Heart right ventricle (tissue), 16 donors: Measurements from ENCODE around the gene EYS. TPM values are rescaled to one million over a fixed set of nuclear protein-coding genes. Genes with fewer than 3 reads are reported as not detected.

Experiments
- ATAC-seq, 8 donors: fragments of 200-7000 bp; cut with Tn5 transposase; one replicate each; pipeline ENCODE4 v1.9.1; 2020; ENCODE audit warnings: mild to moderate bottlenecking in 8 of 8, moderate library complexity in 8 of 8, moderate number of reproducible peaks in 1 of 8
- DNase-seq, 2 donors: peaks; one replicate each; pipeline ENCODE4 v3.0.0-alpha.2; 2020
- H3K27ac ChIP-seq, 10 donors: fragments of 200-600 bp; sonication (generic) in 2 of 10; one replicate each; pipeline versions ENCODE4 v1.5.0 to v1.8.0; 2020 to 2022; ENCODE audit warnings: mild to moderate bottlenecking in 3 of 10
- H3K27me3 ChIP-seq, 7 donors: fragments of 200-600 bp; one replicate each; pipeline ENCODE4 v1.8.0; 2021 to 2022; ENCODE audit warnings: mild to moderate bottlenecking in 2 of 7
- H3K36me3 ChIP-seq, 9 donors: fragments of 200-600 bp; sonication (generic) in 1 of 9; one replicate each; pipeline versions ENCODE4 v1.5.0 to v1.8.0; 2020 to 2022; ENCODE audit warnings: mild to moderate bottlenecking in 2 of 9
- H3K4me1 ChIP-seq, 9 donors: fragments of 200-600 bp; sonication (generic) in 1 of 9; one replicate each; pipeline versions ENCODE4 v1.5.0 to v1.8.0; 2020 to 2022; ENCODE audit warnings: mild to moderate bottlenecking in 4 of 9
- H3K4me3 ChIP-seq, 10 donors: fragments of 200-600 bp; sonication (generic) in 2 of 10; one replicate each; pipeline versions ENCODE4 v1.5.0 to v1.8.0; 2020 to 2022; ENCODE audit warnings: mild to moderate bottlenecking in 7 of 10, moderate library complexity in 2 of 10
- H3K9me3 ChIP-seq, 11 donors: fragments of 200-600 bp in 10 of 11; sonication (generic) in 2 of 11; one replicate each; pipeline versions ENCODE4 v1.5.0 to v1.8.0; 2013 to 2022; ENCODE audit warnings: mild to moderate bottlenecking in 2 of 11, control low read depth in 1 of 11, moderate library complexity in 1 of 11
- WGBS, 2 donors: extraction: QIAGEN DNeasy Blood & Tissue Kit; methylation state at CpG; one replicate each; pipeline ENCODE4 v1.1.7; 2013; ENCODE audit warnings: inconsistent platforms in 1 of 2; 5-methylcytosine and 5-hydroxymethylcytosine counted together
- intact Hi-C, 10 donors: fragments of 100-400 bp; cut with DNase I; formaldehyde crosslinking; loops; one replicate each; pipeline versions ENCODE4 v1.11.1 to v1.14.2; 2022
- polyA plus RNA-seq, 2 donors: library from polyadenylated mRNA; stranded (reverse); fragments of 200-250 nt; gene quantifications; one replicate each; pipeline ENCODE4 v1.2.3, GENCODE V29; 2013
- total RNA-seq, 10 donors: library from RNA; stranded (reverse); fragmentation: NEBNext Ultra II Directional in 3 of 10; extraction: Animal tissue kit (Norgen Biotek cat#: 25700) in 3 of 10; gene quantifications; one replicate each; pipeline versions ENCODE4 v1.2.1 to v1.2.4, GENCODE V29; 2021 to 2023
- TF ChIP-seq, protein P1 (sequence below), 9 donors: fragments of 200-600 bp; sonication (generic) in 2 of 9; IDR thresholded peaks; one replicate each; pipeline versions ENCODE4 v1.5.0 to v1.8.0; 2021 to 2022; ENCODE audit warnings: antibody characterized with exemption in 9 of 9, mild to moderate bottlenecking in 5 of 9, moderate library complexity in 1 of 9
- donor health status: Arrhythmogenic right ventricular cardiomyopathy.
- donor health status: ischemic (EF 13 %, LVEDD 7.1; RV severe dilation, severe dysfunction).
- donor health status: healthy with polysubstance abuse.
- donor health status: DM: no; HTN: yes; CAD: no.
- donor health status: DM: no; HTN: no; CAD: no.
- donor health status: ischemic (EF 25% LVEDD 6.9; RV normal size, moderate dysfunction).
- donor health status: ischemic (EF 25% LVEDD 5.7; RV mildly dilated, moderate dysfunction).
- donor health status: healthy.
- donor health status: DM: yes; HTN: yes; CAD: no.
- donor health status: Ischemic cardiomyopathy.
- donor health status: ischemic (EF 35%, LVEDD 5.7; RV mildly dilated, moderate dysfunction).
- donor health status: nonischemic (EF 11% LVEDD 7.7; RV severe dilation, severe dysfunction).
- donor health status: DM: yes; HTN: yes; CAD: no.
- donor health status: PGD.
- donor health status: ischemic (EF 29% LVEDD 5.4; RV normal size, mild dysfunction).
- donor health status: nonischemic (EF 23%, LVEDD 6.1; RV moderate dilation, normal function).

EYS gene
- total and polyA plus RNA-seq, 12 donors = 0.02 to 0.40 (median 0.18) TPM; not detected in 8

DNA sequence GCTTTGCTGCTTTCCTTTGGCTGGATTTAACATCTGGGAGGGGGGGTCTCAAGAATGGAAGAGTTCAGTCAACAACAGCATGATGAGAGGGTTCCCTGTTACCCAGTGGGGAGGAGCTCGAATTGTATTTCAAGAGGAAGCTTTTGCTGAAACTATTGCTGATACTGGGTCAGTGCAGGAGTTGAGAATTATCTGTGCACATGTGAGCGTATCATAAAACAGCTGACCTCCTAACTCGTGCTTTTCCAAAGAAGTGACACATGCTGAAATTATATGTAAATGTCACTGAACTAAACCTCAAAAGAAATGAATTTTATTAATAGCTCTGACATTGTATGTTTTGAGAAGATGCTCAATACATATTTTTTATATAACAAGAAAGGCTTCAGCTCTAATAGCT lies 1975.1 kb downstream of the EYS start:
- intact Hi-C loops = no loop called here
- peaks cover 0 to 7% (median 0%) of the 10 kb centered on the region in 11 donors for H3K9me3 ChIP-seq
- H3K4me3 ChIP-seq = no peak overlapping the region
- H3K36me3 ChIP-seq = no peaks in the 10 kb centered on the region
- no peak overlapping the region for H3K27ac ChIP-seq
- WGBS, 2 donors = 84% methylated on average over 3 of the region's 3 CpGs
- no peaks in the 10 kb centered on the region for H3K4me1 ChIP-seq
- DNase-seq (no peak), ATAC-seq (no peak)
- H3K27me3 ChIP-seq = no peaks in the 10 kb centered on the region
- TF ChIP-seq, protein P1, sequence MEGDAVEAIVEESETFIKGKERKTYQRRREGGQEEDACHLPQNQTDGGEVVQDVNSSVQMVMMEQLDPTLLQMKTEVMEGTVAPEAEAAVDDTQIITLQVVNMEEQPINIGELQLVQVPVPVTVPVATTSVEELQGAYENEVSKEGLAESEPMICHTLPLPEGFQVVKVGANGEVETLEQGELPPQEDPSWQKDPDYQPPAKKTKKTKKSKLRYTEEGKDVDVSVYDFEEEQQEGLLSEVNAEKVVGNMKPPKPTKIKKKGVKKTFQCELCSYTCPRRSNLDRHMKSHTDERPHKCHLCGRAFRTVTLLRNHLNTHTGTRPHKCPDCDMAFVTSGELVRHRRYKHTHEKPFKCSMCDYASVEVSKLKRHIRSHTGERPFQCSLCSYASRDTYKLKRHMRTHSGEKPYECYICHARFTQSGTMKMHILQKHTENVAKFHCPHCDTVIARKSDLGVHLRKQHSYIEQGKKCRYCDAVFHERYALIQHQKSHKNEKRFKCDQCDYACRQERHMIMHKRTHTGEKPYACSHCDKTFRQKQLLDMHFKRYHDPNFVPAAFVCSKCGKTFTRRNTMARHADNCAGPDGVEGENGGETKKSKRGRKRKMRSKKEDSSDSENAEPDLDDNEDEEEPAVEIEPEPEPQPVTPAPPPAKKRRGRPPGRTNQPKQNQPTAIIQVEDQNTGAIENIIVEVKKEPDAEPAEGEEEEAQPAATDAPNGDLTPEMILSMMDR (IDR thresholded peaks at IDR 0.05) = no peak

DNA sequence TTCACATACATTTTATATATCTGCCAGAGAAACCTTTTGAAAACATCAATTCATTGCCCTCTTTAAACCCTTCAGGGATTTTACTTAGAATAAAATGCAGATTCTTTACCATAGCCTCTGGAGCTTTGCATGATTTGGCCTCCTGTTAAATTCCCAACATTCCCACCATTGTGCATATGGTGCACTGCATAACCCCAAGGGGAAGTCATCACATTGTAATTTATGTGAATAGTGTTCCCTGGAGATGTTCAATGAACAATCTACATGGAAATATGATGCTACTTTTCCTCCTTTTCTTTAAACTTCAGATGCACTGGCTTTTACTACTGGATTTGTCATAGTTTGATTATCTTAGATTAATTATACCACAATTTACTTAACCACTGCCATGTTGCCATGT lies 1976.7 kb downstream of the EYS start:
- Histone ChIP-seq H3K27me3 (no peaks in the 10 kb centered on the region), H3K36me3 (no peaks in the 10 kb centered on the region), H3K4me3 (no peak overlapping the region), H3K27ac (no peak overlapping the region), H3K4me1 (no peaks in the 10 kb centered on the region), H3K9me3 (no peaks in the 10 kb centered on the region)
- DNase-seq = no peak
- TF ChIP-seq, protein P1 (IDR thresholded peaks at IDR 0.05) = no peak
- intact Hi-C loops = no loop called here
- ATAC-seq = no peak

DNA sequence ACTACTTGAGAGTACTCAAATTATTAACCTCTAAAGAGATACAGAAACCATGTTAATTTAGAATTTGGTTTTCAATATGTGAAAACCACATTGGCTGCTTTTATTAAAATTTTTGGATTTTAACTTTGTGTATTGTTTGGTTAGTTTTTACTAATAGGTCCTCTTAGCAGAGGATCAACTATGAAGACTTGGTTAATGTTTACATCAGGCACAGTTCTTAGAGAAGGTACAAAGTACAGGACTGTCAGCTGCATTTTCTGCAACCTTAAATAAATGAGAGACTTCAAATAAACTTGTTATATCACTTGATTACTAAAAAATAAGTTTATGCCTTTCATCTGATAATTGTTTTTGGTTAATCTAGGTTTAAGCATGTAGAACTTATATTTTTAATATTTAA lies 1982.3 kb downstream of the EYS start:
- Histone ChIP-seq H3K9me3 (no peaks in the 10 kb centered on the region), H3K27ac (no peak overlapping the region), H3K27me3 (no peaks in the 10 kb centered on the region), H3K4me3 (no peak overlapping the region), H3K4me1 (no peaks in the 10 kb centered on the region), H3K36me3 (no peaks in the 10 kb centered on the region)
- DNase-seq (no peak), ATAC-seq (no peak)
- TF ChIP-seq, protein P1 (IDR thresholded peaks at IDR 0.05) = no peak
- intact Hi-C loops = no loop called here

DNA sequence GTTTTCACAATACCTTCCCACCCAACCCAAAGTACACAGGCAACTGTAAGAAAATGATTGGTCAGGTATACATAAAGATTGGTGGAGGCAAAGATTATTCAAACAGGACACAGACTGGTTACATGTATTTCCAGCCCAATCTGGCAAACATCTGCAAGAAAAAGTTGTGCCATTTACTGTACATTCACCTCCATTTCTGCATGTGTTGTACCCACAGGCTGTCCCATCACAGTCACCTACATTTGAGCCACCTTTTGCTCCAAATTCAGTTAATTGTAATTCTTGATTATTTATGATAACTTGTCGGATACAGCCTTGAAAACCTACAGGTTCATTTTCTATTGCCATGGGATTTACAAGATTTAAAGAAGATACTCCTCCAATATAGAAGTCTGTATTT lies 1985.8 kb downstream of the EYS start:
- TF ChIP-seq, protein P1 (IDR thresholded peaks at IDR 0.05) = no peak
- no peak overlapping the region for H3K27ac ChIP-seq
- no peaks in the 10 kb centered on the region for H3K9me3 ChIP-seq
- no peak for DNase-seq
- 99 to 100% methylated on average over 1 of the region's 1 CpG for WGBS, 2 donors
- H3K4me3 ChIP-seq = no peak overlapping the region
- intact Hi-C loops = no loop called here
- no peaks in the 10 kb centered on the region for H3K4me1 ChIP-seq
- peaks cover 0 to 5% (median 0%) of the 10 kb centered on the region in 9 donors for H3K36me3 ChIP-seq
- no peaks in the 10 kb centered on the region for H3K27me3 ChIP-seq
- no peak for ATAC-seq

DNA sequence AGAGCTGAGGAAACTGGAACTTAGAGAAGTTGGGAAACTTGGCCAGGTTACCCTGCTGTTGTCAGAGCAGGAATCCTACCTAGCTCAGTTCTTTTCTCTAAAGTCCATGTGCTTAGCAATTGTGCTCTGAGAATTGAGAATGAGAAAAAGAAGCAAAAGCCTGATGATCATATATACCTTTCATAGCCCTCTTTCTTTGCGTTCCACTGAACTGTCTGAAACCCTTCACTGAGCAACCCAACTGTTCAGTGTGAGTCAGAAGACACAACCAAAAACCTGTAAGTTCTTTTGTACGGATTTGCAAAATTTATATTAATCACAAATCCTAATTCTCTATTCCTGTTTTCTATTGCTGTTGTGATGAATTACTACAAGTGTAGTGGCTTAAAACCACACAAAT lies 1990.9 kb downstream of the EYS start:
- Histone ChIP-seq H3K4me1 (no peaks in the 10 kb centered on the region), H3K9me3 (no peaks in the 10 kb centered on the region), H3K4me3 (no peak overlapping the region), H3K36me3 (peaks cover 0 to 54% (median 25%) of the 10 kb centered on the region in 9 donors), H3K27ac (no peak overlapping the region), H3K27me3 (no peaks in the 10 kb centered on the region)
- TF ChIP-seq, protein P1 (IDR thresholded peaks at IDR 0.05) = no peak
- intact Hi-C loops = no loop called here
- ATAC-seq (no peak), DNase-seq (no peak)
- WGBS, 2 donors = 98 to 99% methylated on average over 2 of the region's 2 CpGs
